ENCODE data around the gene DIAPH2.
"Not testable (repeated sequence)": the region's sequence is repeated elsewhere in the genome, so short reads cannot be mapped to it uniquely, and the experiment has no call there.

The DIAPH2 gene

DNA sequence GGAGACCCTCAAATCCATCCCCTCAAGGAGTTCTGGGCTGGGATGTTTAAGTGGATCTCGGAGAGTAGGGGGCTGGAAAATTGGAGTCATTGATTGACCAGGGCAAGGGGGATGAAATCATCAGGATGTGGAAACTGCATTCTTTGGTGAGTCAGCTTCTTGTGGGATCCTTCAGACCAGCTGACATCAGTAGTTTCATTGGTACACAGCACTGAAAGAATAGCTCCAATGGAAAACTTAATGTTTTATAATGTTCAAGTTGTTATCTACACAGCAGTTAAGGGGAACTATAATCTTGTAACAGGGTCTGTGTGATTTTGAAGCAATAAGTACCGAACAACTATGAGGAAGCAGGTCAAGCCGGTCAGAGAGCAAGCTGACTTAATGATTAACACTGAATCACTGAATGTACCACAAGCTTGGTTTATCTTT, 705.1 kb downstream of the DIAPH2 start:
- DNase-seq (ENCODE audit: low spot score): no peak

DNA sequence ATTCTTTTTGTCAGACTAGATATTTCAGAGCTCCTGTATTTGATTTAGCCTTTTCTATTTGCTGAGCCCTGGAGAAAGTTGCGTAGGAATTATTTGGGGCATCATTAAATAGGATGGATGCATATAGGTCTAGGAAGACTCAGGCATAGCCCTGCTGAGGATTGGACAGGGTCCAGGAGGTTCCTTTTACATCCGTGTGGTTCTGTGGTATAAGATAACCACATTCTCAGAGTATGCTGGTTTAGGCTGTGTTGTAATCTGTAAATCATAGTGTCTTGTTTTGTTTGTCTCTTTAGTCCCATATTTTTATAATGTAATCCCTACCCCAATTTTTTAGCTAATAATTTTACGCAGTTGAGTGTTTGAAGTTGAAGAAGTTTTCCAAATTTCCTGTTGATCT, 712.7 kb downstream of the DIAPH2 start:
- DNase-seq (ENCODE audit: low spot score): no peak

DNA sequence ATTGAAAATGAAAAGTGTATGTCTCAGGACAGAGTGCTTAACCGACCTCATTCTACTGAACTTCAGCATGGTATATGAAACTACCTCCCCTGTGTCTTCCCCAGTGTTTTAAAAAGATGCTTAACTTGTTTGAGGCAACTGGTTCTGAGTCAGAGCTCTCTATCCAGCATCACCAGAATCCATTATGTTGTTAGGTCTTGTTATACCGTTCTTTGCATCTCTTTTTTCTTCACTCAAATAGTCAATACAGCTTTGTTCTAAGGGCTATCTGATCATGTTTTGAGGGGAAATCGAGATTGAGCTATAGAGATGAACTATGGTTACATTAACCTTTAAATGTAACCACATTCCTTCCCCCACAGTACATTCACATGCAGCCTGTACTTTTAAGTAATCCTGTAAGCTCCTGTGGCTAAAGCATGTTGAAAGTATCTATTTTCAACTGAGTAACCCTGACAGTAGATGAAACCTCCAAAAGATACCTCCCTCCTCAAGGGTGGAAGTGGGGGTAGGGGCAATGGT, 713.4 kb downstream of the DIAPH2 start:
- no peak for DNase-seq (ENCODE audit: low spot score)

DNA sequence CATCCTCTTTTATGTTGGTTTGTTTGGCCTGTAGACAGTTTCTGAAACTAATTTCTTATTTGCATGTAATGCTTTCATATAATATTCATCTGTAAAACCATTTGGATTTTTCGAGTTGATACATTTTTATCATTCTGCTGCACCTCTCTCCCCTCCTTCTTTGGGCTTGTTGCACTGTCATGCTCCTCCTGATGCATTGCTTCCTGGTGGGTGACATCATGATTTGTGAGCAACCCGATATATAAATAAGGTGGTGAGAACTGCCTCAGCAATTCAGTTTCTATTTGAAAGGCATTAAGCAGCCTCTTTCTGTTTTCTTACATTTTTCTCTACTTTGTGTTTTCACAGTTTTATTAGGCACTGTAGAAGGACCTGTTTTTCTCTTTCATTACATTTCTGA, 714.8 kb downstream of the DIAPH2 start:
- DNase-seq (ENCODE audit: low spot score): peak; percentile 0

DNA sequence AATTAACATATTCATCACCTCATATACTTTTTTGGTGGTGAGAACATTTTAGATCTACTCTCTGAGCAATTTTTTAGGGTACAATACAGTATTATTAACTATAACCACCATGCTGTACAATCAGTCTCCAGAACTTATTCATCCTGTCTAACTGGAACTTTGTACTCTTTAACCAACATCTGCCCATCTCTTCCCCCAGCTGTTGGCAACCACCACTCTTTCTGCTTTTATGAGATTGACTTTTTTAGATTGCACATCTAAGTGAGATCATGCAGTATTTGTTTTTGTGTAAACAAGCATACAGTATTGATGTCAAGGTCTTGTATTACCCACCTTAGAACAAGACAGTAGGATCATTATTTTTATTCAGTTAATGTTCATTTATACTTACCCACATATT, 715.9 kb downstream of the DIAPH2 start:
- DNase-seq (ENCODE audit: low spot score): no peak

DNA sequence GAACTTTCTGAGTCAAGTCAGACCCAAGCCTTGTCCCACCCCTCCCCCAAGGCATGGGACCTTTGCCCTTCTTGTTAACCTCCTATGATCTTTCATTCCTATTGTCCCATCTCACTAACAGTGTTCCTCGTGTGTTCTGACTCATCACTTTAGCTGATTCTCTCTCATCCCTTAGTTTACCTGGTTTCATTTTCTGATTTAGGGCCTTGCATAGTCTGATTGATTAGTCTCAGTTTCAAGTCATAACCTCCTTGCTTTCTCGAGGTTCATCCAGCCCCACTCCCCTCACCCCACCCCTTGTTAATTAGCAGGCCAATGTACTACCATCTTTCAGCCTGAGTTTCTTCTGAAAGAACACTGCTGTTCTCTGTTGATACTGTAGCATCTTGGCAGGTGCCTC, 716.5 kb downstream of the DIAPH2 start:
- DNase-seq (ENCODE audit: low spot score): no peak

DNA sequence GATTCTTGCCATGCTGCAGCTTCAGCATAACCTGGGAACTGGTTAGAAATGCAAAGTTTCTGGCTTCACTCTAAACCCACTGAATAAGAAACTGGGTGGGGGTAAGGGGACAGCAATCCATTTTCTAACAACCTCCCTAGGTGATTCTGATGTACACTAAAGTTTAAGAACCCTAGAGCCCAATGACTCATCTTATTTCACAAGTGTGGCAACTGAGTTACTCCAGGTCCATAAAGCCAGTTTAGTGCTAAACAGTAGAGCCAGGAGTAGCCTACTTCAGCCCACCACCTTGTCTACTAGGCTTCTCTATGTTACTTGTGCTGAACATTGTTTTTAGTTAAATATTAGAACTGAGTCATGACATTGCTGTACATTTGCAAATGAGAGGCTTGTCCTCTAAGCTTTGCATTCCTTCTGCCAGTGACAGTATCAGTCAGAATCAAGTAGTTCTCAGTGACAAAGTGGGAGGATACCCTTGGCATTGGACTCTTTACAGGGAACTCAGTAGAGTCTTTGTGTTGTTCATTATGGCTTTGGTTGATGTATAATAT, 717.0 kb downstream of the DIAPH2 start:
- no peak for DNase-seq (ENCODE audit: low spot score)

DNA sequence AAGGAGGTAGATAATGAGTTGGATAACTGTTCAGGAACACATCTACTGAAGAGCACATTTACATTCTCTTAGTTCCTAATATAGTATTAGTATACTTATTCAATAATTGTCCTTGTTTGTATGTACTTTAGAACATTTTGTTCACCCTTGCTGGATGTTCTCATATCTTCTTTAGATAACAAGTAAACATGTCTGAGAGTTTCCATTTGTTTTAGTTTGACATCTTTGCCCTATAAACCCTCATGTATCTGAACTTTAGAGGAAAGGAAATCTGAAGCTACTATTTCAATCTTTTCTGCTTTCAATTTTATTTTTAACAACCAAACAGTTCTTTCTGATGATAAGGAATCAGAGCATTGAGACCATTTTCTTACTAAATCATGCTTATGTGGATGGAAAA, 717.7 kb downstream of the DIAPH2 start:
- no peak for DNase-seq (ENCODE audit: low spot score)

DNA sequence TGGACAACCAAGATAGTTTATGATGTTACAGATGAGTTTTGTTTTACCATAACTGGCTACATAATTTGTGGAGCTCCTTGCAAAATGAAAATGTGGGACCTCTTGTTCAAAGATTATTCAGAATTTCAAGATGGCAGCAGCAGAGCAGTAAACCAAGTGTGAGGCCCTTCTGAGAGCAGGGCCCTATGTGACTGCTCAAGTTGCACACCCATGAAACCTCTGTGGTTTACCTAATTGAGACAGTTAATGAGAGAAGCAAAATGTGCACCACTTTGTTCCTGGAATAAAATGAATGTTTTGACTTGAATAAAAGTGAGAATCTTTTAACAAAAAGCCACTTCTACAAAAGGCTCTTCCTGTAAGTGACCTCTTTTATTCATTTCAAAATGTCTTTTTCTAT, 718.3 kb downstream of the DIAPH2 start:
- DNase-seq (ENCODE audit: low spot score): no peak

DNA sequence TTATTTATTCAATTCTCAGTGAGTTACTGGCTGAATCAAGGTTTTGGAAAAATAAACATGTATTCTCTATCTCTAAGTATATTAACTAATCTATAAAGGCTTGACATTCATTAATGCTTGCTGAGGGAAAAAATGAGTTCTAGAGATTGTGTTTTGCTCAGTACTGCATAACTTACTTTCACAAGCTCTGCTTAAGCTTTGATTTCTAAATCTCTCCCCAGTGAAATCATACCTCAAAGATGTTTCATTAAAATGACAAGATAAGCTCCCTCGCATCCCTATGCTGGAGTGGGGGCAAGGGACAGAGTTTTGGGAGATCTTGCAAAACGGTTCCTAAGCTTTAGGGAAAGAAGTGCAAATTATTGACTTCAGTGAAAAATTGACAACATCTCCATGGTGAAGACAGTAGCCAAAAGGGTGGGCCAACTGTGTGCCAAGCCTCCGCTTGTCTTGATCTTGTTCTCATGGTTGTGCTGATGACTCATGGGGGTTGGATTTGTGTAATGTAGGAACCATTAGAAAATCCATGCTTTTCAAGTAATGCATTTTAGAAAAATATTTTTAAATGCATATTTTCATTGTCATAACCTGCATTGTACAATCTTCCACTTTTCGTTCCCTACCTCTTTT, 720.5 kb downstream of the DIAPH2 start:
- no peak for DNase-seq (ENCODE audit: low spot score)

DNA sequence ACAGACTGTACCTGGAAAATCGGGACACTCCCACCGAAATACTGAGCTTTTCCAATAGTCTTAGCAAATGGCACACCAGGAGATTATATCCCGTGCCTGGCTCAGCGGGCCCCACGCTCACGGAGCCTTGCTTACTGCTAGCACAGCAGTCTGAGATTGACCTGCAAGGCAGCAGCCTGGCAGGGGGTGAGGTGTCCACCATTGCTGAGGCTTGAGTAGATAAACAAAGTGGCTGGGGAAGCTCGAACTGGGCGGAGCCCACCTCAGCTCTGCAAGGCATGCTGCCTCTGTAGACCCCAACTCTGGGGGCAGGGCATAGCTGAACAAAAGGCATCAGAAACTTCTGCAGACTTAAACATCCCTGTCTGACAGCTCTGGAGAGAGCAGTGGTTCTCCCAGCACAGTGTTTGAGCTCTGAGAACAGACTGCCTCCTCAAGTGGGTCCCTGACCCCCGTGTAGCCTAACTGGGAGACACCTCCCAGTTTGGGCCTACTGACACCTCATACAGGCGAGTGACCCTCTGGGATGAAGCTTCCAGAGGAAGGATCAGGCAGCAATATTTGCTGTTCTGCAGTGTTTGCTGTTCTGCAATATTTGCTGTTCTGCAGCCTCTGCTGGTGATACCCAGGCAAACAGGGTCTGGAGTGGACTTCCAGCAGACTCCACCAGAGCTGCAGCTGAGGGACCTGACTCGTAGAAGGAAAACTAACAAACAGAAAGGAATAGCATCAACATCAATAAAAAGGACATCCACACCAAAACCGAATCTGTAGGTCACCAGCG, 725.2 kb downstream of the DIAPH2 start:
- DNase-seq (ENCODE audit: low spot score): not testable (repeated sequence)

DNA sequence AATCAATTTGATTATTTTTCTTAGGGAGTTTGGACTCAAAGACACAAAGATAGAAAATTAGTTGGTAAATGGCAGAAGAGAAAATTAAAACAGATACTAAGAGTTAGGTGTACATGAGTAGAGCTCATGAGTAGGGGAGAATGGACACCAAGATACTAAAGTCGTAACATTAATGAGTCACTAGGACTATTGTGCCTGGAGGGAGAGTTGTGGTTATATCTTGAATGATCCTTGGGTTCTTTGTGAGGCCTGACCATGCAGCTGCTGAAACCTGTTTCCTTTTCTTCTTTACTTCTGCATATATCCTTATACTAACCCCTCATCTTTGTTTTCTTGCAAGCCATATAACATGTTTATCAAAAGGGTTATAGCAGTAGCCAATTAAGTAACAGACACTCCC, 731.8 kb downstream of the DIAPH2 start:
- no peak for DNase-seq (ENCODE audit: low spot score)

DNA sequence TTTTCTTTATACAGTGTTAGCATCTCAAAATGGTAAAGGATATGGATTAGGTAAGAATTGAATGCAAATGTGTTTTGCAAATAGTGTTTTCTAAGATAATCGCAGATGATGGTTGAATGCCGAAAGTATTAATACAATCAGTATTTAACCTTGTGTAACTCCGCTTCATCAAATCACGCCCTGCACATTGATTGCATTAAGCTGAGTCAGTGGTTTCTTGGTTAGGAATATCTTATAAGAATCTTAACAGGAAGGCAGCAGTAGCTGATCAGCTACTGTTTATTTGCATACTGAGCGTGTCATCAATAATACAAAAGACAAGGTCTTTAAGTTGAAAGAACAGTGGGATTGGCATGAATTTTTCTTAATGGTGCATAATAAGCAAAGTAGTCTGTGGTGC, 744.5 kb downstream of the DIAPH2 start:
- no peak for DNase-seq (ENCODE audit: low spot score)

DNA sequence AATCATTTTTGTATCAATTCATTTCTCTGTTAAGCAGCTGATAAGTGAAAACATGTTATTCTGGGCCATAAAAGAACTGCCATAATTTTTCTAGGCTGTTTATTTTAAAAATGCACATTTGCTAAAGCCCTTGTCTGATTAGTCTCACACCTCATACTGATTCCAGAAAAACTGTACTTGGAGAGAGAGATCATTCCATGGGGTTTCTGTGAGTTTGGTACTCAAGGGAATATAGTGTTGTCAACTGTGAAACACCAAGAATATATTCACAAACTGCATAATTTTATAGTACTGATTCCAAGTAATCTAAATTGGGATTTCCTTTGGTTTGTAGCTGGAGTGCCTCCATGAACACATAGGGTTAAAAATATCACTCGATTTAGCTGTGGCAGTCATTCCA, 746.6 kb downstream of the DIAPH2 start:
- no peak for DNase-seq (ENCODE audit: low spot score)

DNA sequence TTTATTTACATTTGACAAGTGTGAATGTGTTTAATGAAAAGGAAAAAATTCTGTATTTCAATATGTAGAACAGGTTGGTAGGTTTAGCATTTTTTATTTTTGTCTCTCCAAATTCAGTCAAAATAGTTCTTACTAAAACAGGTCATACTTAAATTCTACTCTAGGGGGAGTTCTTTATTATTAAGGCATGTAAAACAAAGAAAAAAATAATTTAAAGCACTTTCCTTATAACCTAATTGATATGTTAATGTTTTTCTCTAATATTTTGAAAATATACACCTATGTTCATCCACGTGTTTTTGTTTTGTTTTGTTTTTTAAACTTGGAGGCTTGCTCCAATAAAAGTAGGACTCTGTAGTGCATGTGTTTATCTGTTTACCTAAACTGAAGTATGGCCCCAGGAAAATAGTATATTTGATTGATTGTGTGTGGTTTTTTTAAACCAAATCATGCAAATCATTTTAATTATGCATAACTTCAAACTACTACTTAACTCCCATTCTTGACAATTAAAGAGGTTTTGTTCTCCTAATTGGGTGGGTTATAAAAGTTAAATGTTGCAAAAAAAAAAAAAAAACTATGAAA, 761.7 kb downstream of the DIAPH2 start:
- no peak for DNase-seq (ENCODE audit: low spot score)

DNA sequence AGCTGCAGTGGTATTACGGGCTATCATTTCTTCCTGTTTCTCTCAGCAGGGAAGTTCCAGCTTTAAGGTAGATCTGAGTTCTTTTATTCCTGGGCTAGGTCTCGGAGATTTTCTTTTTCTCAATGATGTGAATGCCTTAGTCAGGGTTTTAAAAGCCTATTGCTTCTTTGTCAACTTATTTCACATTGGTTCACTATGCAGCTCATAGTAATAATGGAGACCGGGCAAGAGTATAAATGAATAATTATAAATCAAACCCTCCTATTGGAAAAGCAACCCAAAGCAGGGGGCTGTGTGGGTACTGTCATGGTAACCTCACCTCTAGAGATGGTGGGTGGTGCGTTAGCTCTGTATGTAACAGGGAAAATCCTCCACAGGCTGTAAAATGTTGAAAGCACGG, 762.7 kb downstream of the DIAPH2 start:
- DNase-seq (ENCODE audit: low spot score): no peak

DNA sequence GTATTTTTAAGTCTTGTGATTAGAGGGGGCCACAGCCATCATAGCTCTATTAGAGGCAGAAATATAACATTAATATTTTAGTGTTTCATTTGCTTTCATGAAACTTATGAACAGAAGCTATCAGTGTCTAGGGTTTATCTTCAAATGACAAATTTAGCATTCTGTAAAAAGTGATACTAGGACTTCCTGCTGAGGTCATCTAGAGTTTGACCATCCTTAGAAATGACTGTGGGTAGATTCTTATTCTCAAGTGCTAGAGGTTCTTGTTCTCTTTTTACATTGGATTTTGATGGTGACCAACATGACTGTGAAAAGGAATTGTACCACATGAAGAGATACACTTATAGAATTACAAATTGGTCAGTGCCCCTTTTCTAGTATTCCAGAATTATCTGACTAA, 767.6 kb downstream of the DIAPH2 start:
- DNase-seq (ENCODE audit: low spot score): no peak

DNA sequence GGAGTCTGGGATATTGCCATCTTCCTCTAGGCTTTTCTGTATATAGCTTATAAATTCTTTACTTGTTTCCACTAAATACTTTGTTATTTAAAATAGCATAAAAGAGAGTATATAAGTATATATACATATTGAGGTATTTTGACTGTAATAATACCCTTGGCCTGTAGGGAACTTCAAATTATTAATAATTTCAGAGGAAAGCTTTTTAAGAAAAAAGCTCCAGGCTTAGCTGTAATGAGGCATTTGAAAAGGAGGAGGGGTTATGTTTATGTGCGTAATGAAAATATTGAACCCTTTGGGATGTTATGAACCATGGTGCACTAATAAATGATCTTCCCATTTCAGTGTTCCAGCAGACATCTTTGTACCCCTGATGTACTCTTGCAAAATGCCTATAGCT, 777.1 kb downstream of the DIAPH2 start:
- DNase-seq (ENCODE audit: low spot score): no peak

DNA sequence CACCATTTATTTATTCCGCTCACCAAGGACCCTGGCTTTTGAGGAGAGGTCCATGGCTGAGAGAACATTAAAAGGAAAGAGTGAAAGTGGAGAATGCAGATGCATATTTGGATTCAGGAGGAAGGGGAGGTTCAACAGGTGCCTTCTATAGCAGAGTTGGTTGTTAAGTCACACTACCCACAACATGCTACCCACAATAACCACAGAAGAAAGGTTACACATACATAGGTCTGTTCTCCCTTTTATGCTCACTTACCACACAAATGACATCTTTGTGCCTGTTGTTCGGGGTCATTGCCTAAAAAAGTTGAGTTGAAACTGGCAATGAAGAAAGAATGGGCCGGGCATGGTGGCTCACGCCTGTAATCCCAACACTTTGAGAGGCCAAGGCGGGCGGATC, 786.4 kb downstream of the DIAPH2 start:
- DNase-seq (ENCODE audit: low spot score): no peak

DNA sequence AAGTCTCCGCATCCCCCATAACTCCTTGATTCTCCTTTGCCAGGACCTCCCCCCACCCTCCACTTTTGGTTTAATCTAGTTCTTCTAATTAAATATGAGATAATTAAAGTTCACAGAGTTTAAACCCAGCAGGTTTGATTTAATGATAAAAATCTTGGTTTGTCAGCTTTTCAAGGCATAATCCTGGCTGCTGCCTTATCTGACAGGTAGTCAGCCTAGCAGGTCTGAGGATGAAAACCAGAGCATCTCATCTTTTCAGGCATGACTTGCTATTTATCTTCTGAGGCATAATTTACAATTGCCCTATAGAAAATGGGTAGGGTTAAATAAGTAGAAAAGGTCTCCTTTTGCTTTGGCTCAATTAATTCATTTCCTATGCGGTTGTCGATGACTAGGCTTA, 790.3 kb downstream of the DIAPH2 start:
- DNase-seq (ENCODE audit: low spot score): no peak

DNA sequence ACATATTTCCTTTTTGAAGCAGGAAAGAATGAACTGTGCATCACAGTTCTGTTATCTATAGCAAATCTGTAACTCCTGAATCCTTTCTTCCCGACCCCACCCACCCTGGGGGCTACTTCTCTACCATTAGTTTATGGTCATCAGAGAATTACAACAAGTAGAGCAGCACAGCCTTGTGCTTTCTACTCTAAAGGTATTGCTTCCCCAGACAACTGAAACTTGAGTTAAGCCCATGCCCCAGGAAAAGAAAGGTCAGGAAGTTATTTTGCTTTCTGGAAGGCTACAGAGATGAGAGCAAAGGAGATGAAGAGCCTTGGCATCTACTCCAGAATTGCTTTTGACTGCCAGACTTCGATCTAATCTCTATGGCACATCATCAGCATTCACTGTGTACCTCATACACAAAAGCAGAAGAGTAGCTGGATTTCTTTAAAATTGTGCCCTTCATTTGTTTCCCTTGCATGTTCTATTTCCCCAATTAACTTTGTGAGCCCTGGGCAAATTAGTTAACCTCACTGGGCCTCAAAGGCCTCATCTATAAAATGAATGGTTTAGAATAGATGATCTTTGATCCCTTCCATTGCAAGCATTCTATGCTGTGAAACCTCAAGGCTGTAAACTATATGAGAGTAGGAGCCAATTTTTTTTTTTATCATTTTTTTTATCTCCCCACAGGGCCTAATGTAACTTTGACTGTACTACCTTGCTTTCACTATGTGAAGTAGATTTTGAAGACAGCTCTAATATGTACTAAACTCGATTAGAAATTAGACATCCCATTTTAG, 794.7 kb downstream of the DIAPH2 start:
- DNase-seq (ENCODE audit: low spot score): no peak

DNA sequence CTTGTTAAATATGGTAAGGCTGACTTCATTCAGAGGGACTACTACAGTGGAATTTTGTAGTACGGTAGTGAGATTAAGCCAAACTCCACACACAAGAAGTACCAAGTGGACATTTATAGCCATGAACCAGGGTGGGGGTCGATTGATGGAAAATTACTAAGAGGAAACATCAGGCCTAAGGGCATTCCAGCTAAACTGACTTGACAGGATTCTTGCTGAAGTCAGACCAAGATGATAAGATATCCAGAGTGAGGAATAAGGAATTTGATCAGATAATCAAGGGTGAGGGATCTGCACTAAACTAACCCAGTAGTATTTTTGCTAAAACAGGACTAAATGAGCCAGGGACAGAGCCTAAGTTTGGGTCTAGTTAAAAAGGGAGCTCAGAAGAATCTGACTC, 796.6 kb downstream of the DIAPH2 start:
- no peak for DNase-seq (ENCODE audit: low spot score)
